Ovary (tissue), 10 donors: Measurements from ENCODE around the gene DYNC1H1. TPM values are rescaled to one million over a fixed set of nuclear protein-coding genes. Genes with fewer than 3 reads are reported as not detected.

Experiments
- DNase-seq, 5 donors: peaks; one replicate each; pipeline ENCODE4 v3.0.0-alpha.2; 2019 to 2020
- H3K27ac ChIP-seq, 2 donors: fragments of 200-600 bp; one replicate each; pipeline versions ENCODE4 v1.5.1 to v1.8.0; 2019 to 2022
- H3K27me3 ChIP-seq: fragments of 200-600 bp; one replicate; pipeline ENCODE4 v1.8.0; 2022
- H3K36me3 ChIP-seq: fragments of 200-600 bp; sonication (generic); one replicate; pipeline ENCODE4 v1.5.1; 2019
- H3K4me1 ChIP-seq: one replicate; pipeline ENCODE4 v1.8.1; 2013; ENCODE audit warnings: mild to moderate bottlenecking, moderate library complexity; ENCODE audit not compliant: insufficient read depth
- H3K4me3 ChIP-seq: fragments of 200-600 bp; sonication (generic); one replicate; pipeline ENCODE4 v1.5.1; 2017
- H3K9me3 ChIP-seq, 2 donors: fragments of 200-600 bp in 1 of 2; sonication (generic) in 1 of 2; one replicate each; pipeline versions ENCODE4 v1.5.1 to v1.8.1; 2013 to 2019; ENCODE audit warnings: mild to moderate bottlenecking in 1 of 2, moderate library complexity in 1 of 2
- EP300 ChIP-seq: sonication (generic); formaldehyde crosslinking; IDR thresholded peaks from one replicate; pipeline ENCODE4 v1.6.1; 2017; ENCODE audit warnings: antibody characterized with exemption
- POLR2A ChIP-seq: fragments of 450-650 bp; IDR thresholded peaks from one replicate; pipeline ENCODE4 v1.6.1; 2017; ENCODE audit warnings: antibody characterized with exemption, mild to moderate bottlenecking, moderate library complexity
- WGBS, 3 donors: extraction: QIAGEN DNeasy Blood & Tissue Kit in 1 of 3; methylation state at CpG; one replicate each; pipeline versions ENCODE4 v1.1.5 to v1.1.7; 2013 to 2017; 5-methylcytosine and 5-hydroxymethylcytosine counted together
- intact Hi-C, 4 donors: fragments of 100-400 bp; cut with DNase I; formaldehyde crosslinking; loops; one replicate each; pipeline versions ENCODE4 v1.11.0 to v1.15.1; 2022 to 2023
- long read RNA-seq, 3 donors: library from polyadenylated mRNA in 2 of 3; unstranded in 2 of 3; transcript quantifications; one replicate each; pipeline ENCODE4 v2.0.0 and lab custom pipeline, GENCODE V29; 2021 to 2026
- polyA plus RNA-seq, 2 donors: library from polyadenylated mRNA; stranded (reverse); fragments of 200-250 nt in 1 of 2; fragments of 350-450 nt in 1 of 2; fragmentation: Illumina TruSeq in 1 of 2; extraction: RNeasy Lipid Tissue Mini Kit (QIAGEN cat#74804) in 1 of 2; gene quantifications; one replicate each; pipeline ENCODE4 v1.2.3, GENCODE V29; 2013 to 2014
- total RNA-seq, 7 donors: library from RNA; depleted of rRNA in 2 of 7; stranded (reverse); fragments of >200 nt in 2 of 7; fragmentation: NEBNext Ultra II Directional in 3 of 7; extraction: Animal tissue kit (Norgen Biotek cat#: 25700) in 3 of 7; gene quantifications; one replicate each; pipeline versions ENCODE4 v1.1.0 to v1.2.4, GENCODE V29; 2016 to 2023
- TF ChIP-seq, protein P1 (sequence below), 3 donors: fragments of 450-650 bp in 2 of 3; fragments of 200-600 bp in 1 of 3; IDR thresholded peaks; one replicate each; pipeline versions ENCODE4 v1.5.1 to v1.8.0; 2016 to 2022; ENCODE audit warnings: antibody characterized with exemption in 3 of 3, mild to moderate bottlenecking in 1 of 3
- donor health status: DM: no; HTN: no; CAD: no; lungs with moderate emphysema.
- donor health status: DM: no; HTN: no; CAD: no.
- donor health status: Bipolar disorder and iron deficiency.
- donor health status: DM: yes; HTN: yes; CAD: no.
- donor health status: DM: no; HTN: no; CAD: no.
- donor health status: DM: yes; HTN: yes; CAD: no.

DYNC1H1 gene
- total RNA-seq: 100 to 1,000 TPM; 221 to 373 (median 292) TPM
- 100 to 1,000 TPM; 130 to 233 TPM for polyA plus RNA-seq
- long read RNA-seq, donor 1, partial matches to known transcripts: 517 of 529 reads
- long read RNA-seq, donor 1, other reads (novel, unspliced or antisense): 8 of 529 reads
- long read RNA-seq, donor 2, partial matches to known transcripts: 98 of 109 reads
- long read RNA-seq, donor 2, other reads (novel, unspliced or antisense): 0 of 109 reads
- long read RNA-seq, donor 3, partial matches to known transcripts: 122 of 140 reads
- long read RNA-seq, donor 3, other reads (novel, unspliced or antisense): 12 of 140 reads

DNA sequence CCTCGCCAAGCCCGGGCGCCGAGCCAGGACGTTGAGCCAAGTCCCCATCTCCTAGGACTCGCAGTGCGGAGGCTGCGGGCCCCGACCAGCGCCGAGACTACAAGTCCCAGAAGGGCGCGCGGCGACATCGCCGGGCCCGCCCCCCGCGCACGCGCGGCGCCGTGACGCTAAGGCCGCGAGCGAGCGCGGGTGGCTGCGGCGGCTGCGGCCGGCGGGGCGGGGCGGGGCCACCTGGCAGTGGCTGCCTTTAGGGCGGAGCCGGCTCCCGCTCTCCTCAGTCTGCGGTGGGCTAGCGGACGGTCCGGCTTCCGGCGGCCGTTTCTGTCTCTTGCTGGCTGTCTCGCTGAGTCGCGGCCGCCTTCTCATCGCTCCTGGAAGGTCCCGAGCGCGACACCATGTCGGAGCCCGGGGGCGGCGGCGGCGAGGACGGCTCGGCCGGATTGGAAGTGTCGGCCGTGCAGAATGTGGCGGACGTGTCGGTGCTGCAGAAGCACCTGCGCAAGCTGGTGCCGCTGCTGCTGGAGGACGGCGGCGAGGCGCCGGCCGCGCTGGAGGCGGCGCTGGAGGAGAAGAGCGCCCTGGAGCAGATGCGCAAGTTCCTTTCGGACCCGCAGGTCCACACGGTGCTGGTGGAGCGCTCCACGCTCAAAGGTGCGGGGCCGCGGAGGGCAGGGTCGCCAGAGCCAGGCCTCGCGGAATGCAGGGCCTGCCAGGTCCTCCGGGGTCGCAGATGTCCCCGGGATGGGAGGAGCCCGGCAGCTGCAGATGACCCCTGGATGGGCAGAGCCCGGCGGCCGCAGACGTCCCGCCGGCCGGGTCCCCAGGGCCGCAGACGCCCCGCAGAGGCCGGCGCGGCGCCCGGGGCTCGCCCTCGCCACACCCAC lies at the start of gene DYNC1H1:
Gene DYNC1H1, plus strand, starts transcription at position 277 of the 884 bp plus-strand sequence. Its CDS starts 119 bp downstream, at position 396.
- Histone ChIP-seq H3K27ac (peak within 1 kb of the TSS; percentile 22 to 62), H3K36me3 (no peaks in the 10 kb centered on the region), H3K27me3 (no peaks in the 10 kb centered on the region), H3K4me1 (peaks cover 4% of the 10 kb centered on the region), H3K9me3 (no peaks in the 10 kb centered on the region), H3K4me3 (peak within 1 kb of the TSS; percentile 90)
- intact Hi-C loops: loop anchor here (2.0 to 10.0 kb wide), 7 partner anchors 120 to 352 kb away; partner anchors contain the start of genes HSP90AA1 (in 1 of the 4) and PPP2R5C (in 1 of the 4)
- DNase-seq: peak; percentile 96 to 99 (median 99)
- 0 to 1% (median 0%) methylated on average over 83 to 115 of the region's 115 CpGs for WGBS, 3 donors
- no peak for TF ChIP-seq EP300
- peak; percentile 96 for TF ChIP-seq POLR2A

- no peak for TF ChIP-seq POLR2A
- TF ChIP-seq EP300: no peak
- TF ChIP-seq, protein P1, sequence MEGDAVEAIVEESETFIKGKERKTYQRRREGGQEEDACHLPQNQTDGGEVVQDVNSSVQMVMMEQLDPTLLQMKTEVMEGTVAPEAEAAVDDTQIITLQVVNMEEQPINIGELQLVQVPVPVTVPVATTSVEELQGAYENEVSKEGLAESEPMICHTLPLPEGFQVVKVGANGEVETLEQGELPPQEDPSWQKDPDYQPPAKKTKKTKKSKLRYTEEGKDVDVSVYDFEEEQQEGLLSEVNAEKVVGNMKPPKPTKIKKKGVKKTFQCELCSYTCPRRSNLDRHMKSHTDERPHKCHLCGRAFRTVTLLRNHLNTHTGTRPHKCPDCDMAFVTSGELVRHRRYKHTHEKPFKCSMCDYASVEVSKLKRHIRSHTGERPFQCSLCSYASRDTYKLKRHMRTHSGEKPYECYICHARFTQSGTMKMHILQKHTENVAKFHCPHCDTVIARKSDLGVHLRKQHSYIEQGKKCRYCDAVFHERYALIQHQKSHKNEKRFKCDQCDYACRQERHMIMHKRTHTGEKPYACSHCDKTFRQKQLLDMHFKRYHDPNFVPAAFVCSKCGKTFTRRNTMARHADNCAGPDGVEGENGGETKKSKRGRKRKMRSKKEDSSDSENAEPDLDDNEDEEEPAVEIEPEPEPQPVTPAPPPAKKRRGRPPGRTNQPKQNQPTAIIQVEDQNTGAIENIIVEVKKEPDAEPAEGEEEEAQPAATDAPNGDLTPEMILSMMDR (IDR thresholded peaks at IDR 0.05): no peak
Measured at GRCh38 chr14:101915871-101916815, 48.2 kb upstream of the DYNC1H1 start.

GRCh38 chr14:101916816-101917412 lies 47.5 kb upstream of the DYNC1H1 start:
- DNase-seq: no peak
- Histone ChIP-seq H3K27ac (no peak overlapping the region), H3K27me3 (no peaks in the 10 kb centered on the region), H3K4me3 (no peak overlapping the region), H3K36me3 (no peaks in the 10 kb centered on the region), H3K4me1 (no peaks in the 10 kb centered on the region), H3K9me3 (no peaks in the 10 kb centered on the region)
- TF ChIP-seq EP300: no peak
- TF ChIP-seq, protein P1 (IDR thresholded peaks at IDR 0.05): no peak
- no peak for TF ChIP-seq POLR2A
- 70 to 74% (median 73%) methylated on average over 18 of the region's 18 CpGs for WGBS, 3 donors
- intact Hi-C loops: no loop called here

More at GRCh38 chr14:101915871-101916815, 48.2 kb upstream of the DYNC1H1 start:
- WGBS, 3 donors: 90 to 93% (median 91%) methylated on average over 23 of the region's 23 CpGs
- Histone ChIP-seq H3K27ac (no peak overlapping the region), H3K27me3 (no peaks in the 10 kb centered on the region), H3K36me3 (no peaks in the 10 kb centered on the region), H3K9me3 (no peaks in the 10 kb centered on the region), H3K4me3 (no peak overlapping the region), H3K4me1 (no peaks in the 10 kb centered on the region)
- peak in 2 of 5 donors; percentile 12 to 19 for DNase-seq
- intact Hi-C loops: no loop called here

DNA sequence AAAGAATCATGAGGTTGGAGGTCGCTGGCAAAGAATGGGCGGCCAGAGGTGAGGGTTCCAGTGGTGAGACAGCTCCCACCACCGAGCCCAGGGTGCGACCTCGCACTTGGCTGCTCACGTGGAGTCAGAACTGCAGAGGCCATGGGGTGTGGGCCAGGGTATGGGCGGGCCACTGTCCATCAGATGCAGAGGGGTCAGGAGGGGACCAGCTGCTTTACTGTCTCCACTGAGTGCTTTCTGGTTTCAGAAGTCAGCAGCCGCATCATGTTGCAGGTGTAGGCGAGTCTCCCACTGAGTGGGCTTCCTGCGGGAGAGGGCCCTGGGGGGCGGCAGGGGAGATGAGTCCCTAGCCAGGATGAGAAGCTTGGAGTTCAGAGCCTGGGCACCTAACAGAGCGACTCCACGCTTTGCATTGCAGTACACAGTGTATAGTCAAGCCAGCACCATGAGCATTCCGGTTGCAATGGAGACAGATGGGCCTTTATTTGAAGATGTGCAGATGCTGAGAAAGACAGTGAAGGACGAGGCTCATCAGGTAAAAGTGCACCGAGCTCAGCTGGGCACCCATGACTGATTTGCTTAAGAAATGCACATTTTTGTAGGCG lies 46.9 kb upstream of the DYNC1H1 start:
- Histone ChIP-seq H3K27me3 (no peaks in the 10 kb centered on the region), H3K27ac (no peak overlapping the region), H3K36me3 (no peaks in the 10 kb centered on the region), H3K4me1 (no peaks in the 10 kb centered on the region), H3K9me3 (no peaks in the 10 kb centered on the region), H3K4me3 (no peak overlapping the region)
- intact Hi-C loops: no loop called here
- DNase-seq: no peak
- 76 to 79% (median 76%) methylated on average over 17 of the region's 17 CpGs for WGBS, 3 donors
- TF ChIP-seq, protein P1 (IDR thresholded peaks at IDR 0.05): no peak
- no peak for TF ChIP-seq EP300
- TF ChIP-seq POLR2A: no peak
